ENCODE results near the gene NPR3.

DNA sequence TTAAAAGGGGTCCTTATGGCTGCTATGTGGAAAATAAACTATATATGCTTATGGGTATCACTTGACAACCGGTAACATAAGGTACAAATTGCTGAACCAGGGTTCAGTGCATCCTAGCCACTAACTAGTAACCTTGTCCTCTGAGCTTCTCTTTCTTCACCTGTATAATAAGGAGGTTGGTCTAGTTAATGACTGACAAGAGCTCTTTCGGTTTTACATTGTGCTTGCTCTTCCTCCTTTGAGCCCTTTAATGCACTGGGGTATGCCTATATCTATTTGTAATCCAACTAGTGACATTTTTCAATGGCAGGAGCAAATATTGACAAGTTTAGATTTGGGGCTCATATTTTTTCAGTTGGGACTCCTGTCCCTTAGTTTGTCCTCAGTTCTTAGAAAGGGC, 66.1 kb downstream of the NPR3 start:
- TF ChIP-seq, protein P1, sequence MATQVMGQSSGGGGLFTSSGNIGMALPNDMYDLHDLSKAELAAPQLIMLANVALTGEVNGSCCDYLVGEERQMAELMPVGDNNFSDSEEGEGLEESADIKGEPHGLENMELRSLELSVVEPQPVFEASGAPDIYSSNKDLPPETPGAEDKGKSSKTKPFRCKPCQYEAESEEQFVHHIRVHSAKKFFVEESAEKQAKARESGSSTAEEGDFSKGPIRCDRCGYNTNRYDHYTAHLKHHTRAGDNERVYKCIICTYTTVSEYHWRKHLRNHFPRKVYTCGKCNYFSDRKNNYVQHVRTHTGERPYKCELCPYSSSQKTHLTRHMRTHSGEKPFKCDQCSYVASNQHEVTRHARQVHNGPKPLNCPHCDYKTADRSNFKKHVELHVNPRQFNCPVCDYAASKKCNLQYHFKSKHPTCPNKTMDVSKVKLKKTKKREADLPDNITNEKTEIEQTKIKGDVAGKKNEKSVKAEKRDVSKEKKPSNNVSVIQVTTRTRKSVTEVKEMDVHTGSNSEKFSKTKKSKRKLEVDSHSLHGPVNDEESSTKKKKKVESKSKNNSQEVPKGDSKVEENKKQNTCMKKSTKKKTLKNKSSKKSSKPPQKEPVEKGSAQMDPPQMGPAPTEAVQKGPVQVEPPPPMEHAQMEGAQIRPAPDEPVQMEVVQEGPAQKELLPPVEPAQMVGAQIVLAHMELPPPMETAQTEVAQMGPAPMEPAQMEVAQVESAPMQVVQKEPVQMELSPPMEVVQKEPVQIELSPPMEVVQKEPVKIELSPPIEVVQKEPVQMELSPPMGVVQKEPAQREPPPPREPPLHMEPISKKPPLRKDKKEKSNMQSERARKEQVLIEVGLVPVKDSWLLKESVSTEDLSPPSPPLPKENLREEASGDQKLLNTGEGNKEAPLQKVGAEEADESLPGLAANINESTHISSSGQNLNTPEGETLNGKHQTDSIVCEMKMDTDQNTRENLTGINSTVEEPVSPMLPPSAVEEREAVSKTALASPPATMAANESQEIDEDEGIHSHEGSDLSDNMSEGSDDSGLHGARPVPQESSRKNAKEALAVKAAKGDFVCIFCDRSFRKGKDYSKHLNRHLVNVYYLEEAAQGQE (IDR thresholded peaks at IDR 0.05; ENCODE audit: low read depth, low read length), result no peak
- TF ChIP-seq, protein P2, sequence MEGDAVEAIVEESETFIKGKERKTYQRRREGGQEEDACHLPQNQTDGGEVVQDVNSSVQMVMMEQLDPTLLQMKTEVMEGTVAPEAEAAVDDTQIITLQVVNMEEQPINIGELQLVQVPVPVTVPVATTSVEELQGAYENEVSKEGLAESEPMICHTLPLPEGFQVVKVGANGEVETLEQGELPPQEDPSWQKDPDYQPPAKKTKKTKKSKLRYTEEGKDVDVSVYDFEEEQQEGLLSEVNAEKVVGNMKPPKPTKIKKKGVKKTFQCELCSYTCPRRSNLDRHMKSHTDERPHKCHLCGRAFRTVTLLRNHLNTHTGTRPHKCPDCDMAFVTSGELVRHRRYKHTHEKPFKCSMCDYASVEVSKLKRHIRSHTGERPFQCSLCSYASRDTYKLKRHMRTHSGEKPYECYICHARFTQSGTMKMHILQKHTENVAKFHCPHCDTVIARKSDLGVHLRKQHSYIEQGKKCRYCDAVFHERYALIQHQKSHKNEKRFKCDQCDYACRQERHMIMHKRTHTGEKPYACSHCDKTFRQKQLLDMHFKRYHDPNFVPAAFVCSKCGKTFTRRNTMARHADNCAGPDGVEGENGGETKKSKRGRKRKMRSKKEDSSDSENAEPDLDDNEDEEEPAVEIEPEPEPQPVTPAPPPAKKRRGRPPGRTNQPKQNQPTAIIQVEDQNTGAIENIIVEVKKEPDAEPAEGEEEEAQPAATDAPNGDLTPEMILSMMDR (IDR thresholded peaks at IDR 0.05), result no peak
- TF ChIP-seq TAF1 (IDR thresholded peaks at IDR 0.05; ENCODE audit: borderline replicate concordance, low read depth, low read length), result no peak
- no peak for TF ChIP-seq JUND (IDR thresholded peaks at IDR 0.05)
- no peak for TF ChIP-seq RCOR1 (IDR thresholded peaks at IDR 0.05; ENCODE audit: low read length)
